OCI-LY3 (cell line): ENCODE measurements around the gene TCF12.
A peak's percentile ranks its signal among the peaks of the same experiment; 100 is the strongest.

Experiments used
- H2AFZ ChIP-seq: fragments of 200-600, 300-600 bp; shearing (Covaris generic); 2 replicates; pipeline ENCODE4 v1.6.0; 2014; ENCODE audit warnings: antibody characterized with exemption, low read depth, low read length
- H3K27ac ChIP-seq: fragments of 200-600, 300-600 bp; sonication (generic); 2 replicates; pipeline ENCODE4 v1.5.1; 2014; ENCODE audit warnings: mild to moderate bottlenecking, low read length, moderate library complexity, mixed read lengths
- H3K27me3 ChIP-seq: fragments of 200-600, 300-600 bp; sonication (generic); 2 replicates; pipeline ENCODE4 v1.6.1; 2014; ENCODE audit warnings: low read depth, low read length, mixed read lengths
- H3K36me3 ChIP-seq: fragments of 200-600, 300-600 bp; sonication (generic); replicated peaks from 2 replicates; pipeline ENCODE3; 2014; ENCODE audit warnings: low read depth, low read length, mixed read lengths
- H3K4me1 ChIP-seq: fragments of 300-600, 200-600 bp; sonication (generic); 2 replicates; pipeline ENCODE4 v1.6.1; 2014; ENCODE audit warnings: low read length, mixed read lengths
- H3K4me2 ChIP-seq: fragments of 200-600, 300-600 bp; sonication (generic); 2 replicates; pipeline ENCODE4 v1.6.1; 2014; ENCODE audit warnings: low read length, mixed read lengths
- H3K4me3 ChIP-seq: fragments of 300-600, 200-600 bp; sonication (generic); 2 replicates; pipeline ENCODE4 v1.5.1; 2014; ENCODE audit warnings: antibody characterized with exemption, mild to moderate bottlenecking, low read length, moderate library complexity
- H3K79me2 ChIP-seq: fragments of 300-600, 200-600 bp; shearing (Covaris generic); 2 replicates; pipeline ENCODE4 v1.6.1; 2014; ENCODE audit warnings: mild to moderate bottlenecking, low read length, mixed read lengths
- H3K9ac ChIP-seq: fragments of 300-600, 200-600 bp; shearing (Covaris generic); 2 replicates; pipeline ENCODE4 v1.6.0; 2014; ENCODE audit warnings: mild to moderate bottlenecking, low read length, moderate library complexity
- H3K9me3 ChIP-seq: fragments of 200-600, 300-600 bp; shearing (Covaris generic); 2 replicates; pipeline ENCODE4 v1.6.1; 2014; ENCODE audit warnings: low read length, mixed read lengths; ENCODE audit not compliant: insufficient read depth
- H4K20me1 ChIP-seq: fragments of 200-600, 300-600 bp; sonication (generic); 2 replicates; pipeline ENCODE4 v1.6.1; 2016; ENCODE audit warnings: low read length, mixed read lengths; ENCODE audit not compliant: insufficient read depth
- EZH2phosphoT487 ChIP-seq: fragments of 200-600 bp; shearing (Covaris generic); IDR thresholded peaks from 2 replicates; pipeline ENCODE4 v1.6.1; 2018; ENCODE audit warnings: antibody characterized with exemption, mixed run types, low read depth
- TF ChIP-seq, protein P1 (sequence below): fragments of 200-600, 300-600 bp; sonication (generic); IDR thresholded peaks from 2 replicates; pipeline ENCODE4 v1.5.1; 2014; ENCODE audit warnings: antibody characterized with exemption, low read length, low read depth

Gene TCF12

DNA sequence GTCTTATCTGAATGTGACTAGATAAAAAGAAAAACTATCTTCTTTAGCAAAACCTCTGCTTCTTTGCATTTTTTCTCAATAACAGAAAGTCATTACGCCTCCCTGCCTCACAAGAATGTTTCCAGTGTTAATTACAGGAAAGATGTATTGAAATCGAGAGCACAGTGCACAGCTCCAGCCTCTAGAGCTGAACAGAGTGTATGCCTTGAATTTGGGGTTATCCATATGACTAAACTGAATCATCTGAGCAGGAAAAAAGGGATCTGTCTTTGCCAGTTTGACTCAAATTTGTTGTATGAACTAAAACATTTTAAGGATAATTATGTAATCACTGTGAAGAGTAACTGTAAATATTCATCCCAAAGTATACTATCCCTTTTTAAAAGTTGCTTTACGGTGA is 308.7 kb downstream of the TCF12 start:
- Histone ChIP-seq H3K79me2 (peaks cover 59% of the 10 kb centered on the region), H3K27ac (peak overlapping the region; percentile 54), H3K4me1 (peaks cover 55% of the 10 kb centered on the region), H3K4me3 (peak overlapping the region; percentile 44; the same call in 1 of the 2 replicates), H2AFZ (no peak overlapping the region), H4K20me1 (no peaks in the 10 kb centered on the region; the same call in 1 of the 2 replicates), H3K4me2 (peak overlapping the region; percentile 71), H3K27me3 (no peaks in the 10 kb centered on the region), H3K9ac (peak overlapping the region; percentile 33), H3K36me3 (peaks cover 1% of the 10 kb centered on the region), H3K9me3 (no peaks in the 10 kb centered on the region)
- TF ChIP-seq EZH2phosphoT487, result no peak
- TF ChIP-seq, protein P1, sequence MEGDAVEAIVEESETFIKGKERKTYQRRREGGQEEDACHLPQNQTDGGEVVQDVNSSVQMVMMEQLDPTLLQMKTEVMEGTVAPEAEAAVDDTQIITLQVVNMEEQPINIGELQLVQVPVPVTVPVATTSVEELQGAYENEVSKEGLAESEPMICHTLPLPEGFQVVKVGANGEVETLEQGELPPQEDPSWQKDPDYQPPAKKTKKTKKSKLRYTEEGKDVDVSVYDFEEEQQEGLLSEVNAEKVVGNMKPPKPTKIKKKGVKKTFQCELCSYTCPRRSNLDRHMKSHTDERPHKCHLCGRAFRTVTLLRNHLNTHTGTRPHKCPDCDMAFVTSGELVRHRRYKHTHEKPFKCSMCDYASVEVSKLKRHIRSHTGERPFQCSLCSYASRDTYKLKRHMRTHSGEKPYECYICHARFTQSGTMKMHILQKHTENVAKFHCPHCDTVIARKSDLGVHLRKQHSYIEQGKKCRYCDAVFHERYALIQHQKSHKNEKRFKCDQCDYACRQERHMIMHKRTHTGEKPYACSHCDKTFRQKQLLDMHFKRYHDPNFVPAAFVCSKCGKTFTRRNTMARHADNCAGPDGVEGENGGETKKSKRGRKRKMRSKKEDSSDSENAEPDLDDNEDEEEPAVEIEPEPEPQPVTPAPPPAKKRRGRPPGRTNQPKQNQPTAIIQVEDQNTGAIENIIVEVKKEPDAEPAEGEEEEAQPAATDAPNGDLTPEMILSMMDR, result no peak

DNA sequence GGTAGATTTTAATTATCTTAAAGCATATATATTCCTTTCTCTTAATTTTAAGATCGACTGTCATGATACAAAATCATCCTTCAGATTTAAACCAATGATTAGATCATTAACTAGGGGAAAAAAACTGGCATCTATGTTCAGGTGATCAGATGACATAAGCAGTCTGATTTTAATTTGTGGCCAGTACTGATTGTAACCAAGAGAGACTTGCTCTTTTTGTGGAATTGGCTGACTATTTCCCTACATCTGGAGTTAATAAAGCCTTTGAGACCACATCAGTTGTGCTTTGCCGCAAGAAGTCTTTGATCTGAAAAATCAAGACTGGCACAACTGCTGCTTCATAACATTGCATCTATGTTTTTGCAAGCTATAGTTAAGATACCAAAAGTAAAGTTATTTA is 309.5 kb downstream of the TCF12 start:
- Histone ChIP-seq H3K36me3 (peaks cover 3% of the 10 kb centered on the region), H3K9me3 (no peaks in the 10 kb centered on the region), H3K27ac (no peak overlapping the region), H3K4me1 (peaks cover 48% of the 10 kb centered on the region), H3K9ac (no peak overlapping the region), H3K4me2 (peak overlapping the region; percentile 71; the same call in 1 of the 2 replicates), H3K79me2 (peaks cover 52% of the 10 kb centered on the region), H2AFZ (no peak overlapping the region), H4K20me1 (no peaks in the 10 kb centered on the region; the same call in 1 of the 2 replicates), H3K4me3 (no peak overlapping the region), H3K27me3 (no peaks in the 10 kb centered on the region)
- TF ChIP-seq, protein P1, result no peak
- no peak for TF ChIP-seq EZH2phosphoT487

DNA sequence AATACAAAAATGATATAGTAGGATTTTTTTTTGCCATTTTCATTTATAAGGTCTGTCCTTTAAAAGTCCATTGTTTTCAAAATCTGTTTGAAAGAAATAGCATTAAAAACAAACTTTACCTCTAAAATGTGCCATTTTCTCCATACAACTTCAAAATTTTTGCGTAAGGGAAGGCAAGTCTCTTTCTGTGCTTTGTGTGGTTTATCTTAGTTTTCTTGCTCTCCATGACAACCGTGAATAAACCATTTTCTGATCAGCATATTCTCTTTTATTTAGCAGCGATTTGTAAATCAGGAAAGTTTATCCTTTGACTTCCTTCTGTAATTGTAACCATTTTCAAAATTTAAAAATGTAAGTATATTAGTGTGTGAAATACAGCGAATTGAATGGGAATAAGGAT is 310.0 kb downstream of the TCF12 start:
- H3K27ac ChIP-seq, result no peak overlapping the region
- H3K27me3 ChIP-seq, result no peaks in the 10 kb centered on the region
- no peaks in the 10 kb centered on the region; the same call in 1 of the 2 replicates for H4K20me1 ChIP-seq
- TF ChIP-seq EZH2phosphoT487, result no peak
- TF ChIP-seq, protein P1, result no peak
- no peak overlapping the region for H2AFZ ChIP-seq
- peaks cover 48% of the 10 kb centered on the region for H3K79me2 ChIP-seq
- peaks cover 43% of the 10 kb centered on the region for H3K4me1 ChIP-seq
- H3K4me3 ChIP-seq, result no peak overlapping the region
- H3K4me2 ChIP-seq, result peak overlapping the region; percentile 71; the same call in 1 of the 2 replicates
- H3K9me3 ChIP-seq, result no peaks in the 10 kb centered on the region
- H3K36me3 ChIP-seq, result peaks cover 3% of the 10 kb centered on the region
- no peak overlapping the region for H3K9ac ChIP-seq

DNA sequence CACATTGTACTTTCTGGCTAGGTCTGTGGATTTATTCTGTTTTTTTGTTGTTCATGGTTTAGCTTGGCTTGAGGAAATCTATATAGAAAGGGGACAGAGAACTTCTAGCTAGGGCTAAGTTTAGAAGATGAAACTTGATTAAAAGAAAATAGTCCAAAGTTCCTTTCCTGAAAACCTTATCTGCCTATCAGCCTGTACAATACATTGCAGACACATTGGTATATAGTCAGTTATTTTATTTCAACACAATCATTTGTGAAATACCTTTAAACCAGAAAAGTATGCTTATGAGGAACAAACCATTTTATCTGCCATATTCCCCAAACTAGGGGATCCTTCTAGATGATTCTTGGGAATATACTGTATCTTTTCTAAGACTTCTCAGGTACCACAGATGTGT is 310.6 kb downstream of the TCF12 start:
- H4K20me1 ChIP-seq, result no peaks in the 10 kb centered on the region; the same call in 1 of the 2 replicates
- no peak for TF ChIP-seq EZH2phosphoT487
- TF ChIP-seq, protein P1, result no peak
- peaks cover 38% of the 10 kb centered on the region for H3K4me1 ChIP-seq

More for the DNA sequence above, 310.6 kb downstream of the TCF12 start:
- no peaks in the 10 kb centered on the region for H3K9me3 ChIP-seq
- no peaks in the 10 kb centered on the region for H3K27me3 ChIP-seq
- H3K36me3 ChIP-seq, result peaks cover 10% of the 10 kb centered on the region
- no peak overlapping the region for H3K4me2 ChIP-seq
- no peak overlapping the region for H2AFZ ChIP-seq
- peaks cover 44% of the 10 kb centered on the region for H3K79me2 ChIP-seq
- H3K4me3 ChIP-seq, result no peak overlapping the region
- H3K27ac ChIP-seq, result no peak overlapping the region
- H3K9ac ChIP-seq, result no peak overlapping the region
